DMS 273 (cell line): ENCODE results near the gene STK16.

ENCODE experiments used
- DNase-seq: peaks from one replicate; lab custom pipeline; 2025; ENCODE audit not compliant: unreplicated experiment; lab: John Stamatoyannopoulos, UW

STK16 gene

GRCh38 chr2:219268294-219268693 lies 23.0 kb downstream of the STK16 start:
- no peak for DNase-seq

DNA sequence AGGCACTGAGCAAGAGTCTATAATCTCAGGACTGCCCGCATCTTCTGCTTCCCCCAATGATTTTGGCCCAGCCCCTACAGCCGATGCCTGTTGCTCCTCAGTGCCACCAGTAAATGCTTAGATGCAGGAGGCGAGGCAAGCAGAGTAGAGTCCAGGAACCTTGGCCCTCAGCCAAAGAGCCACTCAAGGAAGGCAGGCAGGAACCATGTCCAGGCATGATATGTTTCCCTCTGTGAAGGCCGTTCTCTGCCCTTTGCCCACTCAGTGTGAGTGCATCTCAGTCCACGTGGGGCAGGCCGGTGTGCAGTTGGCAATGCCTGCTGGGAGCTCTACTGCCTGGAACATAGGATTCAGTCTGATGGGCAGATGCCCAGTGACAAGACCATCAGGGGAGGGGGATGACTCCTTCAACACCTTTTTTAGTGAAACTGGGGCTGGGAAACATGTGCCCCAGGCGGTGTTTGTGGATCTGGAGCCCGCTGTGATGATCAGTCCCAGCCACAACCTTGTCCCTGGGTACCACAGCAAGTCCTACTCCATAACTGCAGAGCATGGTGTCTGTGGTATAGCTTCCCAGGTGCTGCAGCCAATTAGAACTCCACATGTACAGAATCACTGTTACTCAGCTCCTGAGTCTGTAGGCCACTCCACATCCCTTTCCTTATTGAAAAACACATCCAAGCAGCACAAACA lies 24.2 kb downstream of the STK16 start:
- DNase-seq: peak; percentile 29

GRCh38 chr2:219270055-219270372 lies 24.7 kb downstream of the STK16 start:
- DNase-seq: no peak

- DNase-seq: no peak
Measured at GRCh38 chr2:219271021-219271420, 25.7 kb downstream of the STK16 start.

- no peak for DNase-seq
Measured at GRCh38 chr2:219272356-219272755, 27.1 kb downstream of the STK16 start.

- DNase-seq: no peak
Measured at GRCh38 chr2:219272995-219273394, 27.7 kb downstream of the STK16 start.

GRCh38 chr2:219273937-219274336 lies 28.7 kb downstream of the STK16 start:
- no peak for DNase-seq

- DNase-seq: peak; percentile 60
Measured at GRCh38 chr2:219274361-219274921, 29.2 kb downstream of the STK16 start.

DNA sequence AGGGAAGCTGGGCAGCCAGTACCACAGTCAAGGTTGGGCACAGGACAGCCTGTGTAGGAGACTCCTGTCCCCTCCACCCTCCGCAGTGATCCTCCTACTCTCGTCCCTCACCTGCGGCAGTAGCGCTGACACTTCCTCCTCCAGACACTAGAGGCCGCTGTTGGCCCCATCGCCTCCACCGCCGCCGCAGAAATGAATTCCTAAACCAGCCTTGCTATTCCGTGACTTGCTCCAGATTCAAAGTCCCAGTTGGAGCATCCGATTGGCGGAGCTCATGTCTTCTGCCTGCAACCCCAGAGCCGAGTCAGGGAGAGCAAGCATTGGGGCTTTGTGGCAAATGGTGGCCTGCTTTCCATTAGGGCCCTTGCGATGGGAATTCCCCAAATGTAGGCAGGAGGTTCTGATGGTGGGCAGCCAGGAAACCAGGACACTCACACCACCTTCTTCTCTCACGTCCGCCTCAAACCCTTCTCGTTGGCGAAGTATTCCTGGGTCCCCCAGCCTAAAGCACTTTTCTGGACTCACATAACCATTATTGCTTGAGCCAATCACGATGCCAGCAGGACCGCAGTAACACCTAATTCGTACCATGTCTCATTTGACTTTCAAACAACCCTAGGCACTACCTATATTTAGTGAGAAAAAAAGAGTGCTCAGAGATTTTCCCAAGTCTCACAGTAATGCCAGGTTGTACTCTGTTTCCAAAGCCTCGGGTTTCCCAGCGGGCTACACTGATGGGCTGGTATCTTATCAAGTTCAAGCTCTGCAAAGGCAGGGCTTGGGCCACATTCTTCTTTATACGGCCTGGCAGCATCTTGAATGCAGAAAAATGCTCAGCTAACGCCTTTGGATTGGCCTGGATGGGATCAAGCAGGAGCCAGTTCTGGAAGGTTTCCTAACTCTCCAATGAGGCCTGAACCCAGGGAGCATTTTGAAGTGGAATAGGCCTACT lies 32.7 kb downstream of the STK16 start:
- DNase-seq: peak; percentile 88

DNA sequence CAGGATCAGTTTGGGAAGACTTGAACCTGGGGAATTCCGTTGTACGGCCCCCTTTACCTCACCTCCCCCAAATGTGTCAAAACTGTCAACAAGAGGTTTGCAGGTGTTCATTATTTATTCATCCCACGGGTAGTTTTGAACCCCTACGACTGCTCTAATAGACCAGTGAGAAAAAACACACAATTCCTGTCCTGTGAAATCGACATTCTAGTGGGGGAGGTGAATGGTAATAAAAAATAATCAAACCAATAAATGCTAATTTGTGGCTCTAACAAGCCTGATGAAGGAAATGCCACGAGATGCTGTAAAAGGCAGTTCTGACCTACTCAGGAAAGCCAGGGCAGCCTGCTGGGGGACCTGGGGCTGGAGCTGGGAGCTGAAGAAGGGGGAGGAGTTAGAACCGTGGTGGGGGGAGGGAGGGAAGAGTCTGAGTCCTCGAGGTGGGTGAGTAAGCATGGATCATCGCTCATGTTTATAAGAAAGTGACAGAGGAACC lies 33.4 kb downstream of the STK16 start:
- no peak for DNase-seq

- DNase-seq: peak; percentile 99
Measured at GRCh38 chr2:219279151-219279915, 34.1 kb downstream of the STK16 start, which contains the start of gene DNAJB2. Gene DNAJB2 (plus strand): TSS chr2:219279366. CDS start chr2:219279834, 468 bp downstream.

DNA sequence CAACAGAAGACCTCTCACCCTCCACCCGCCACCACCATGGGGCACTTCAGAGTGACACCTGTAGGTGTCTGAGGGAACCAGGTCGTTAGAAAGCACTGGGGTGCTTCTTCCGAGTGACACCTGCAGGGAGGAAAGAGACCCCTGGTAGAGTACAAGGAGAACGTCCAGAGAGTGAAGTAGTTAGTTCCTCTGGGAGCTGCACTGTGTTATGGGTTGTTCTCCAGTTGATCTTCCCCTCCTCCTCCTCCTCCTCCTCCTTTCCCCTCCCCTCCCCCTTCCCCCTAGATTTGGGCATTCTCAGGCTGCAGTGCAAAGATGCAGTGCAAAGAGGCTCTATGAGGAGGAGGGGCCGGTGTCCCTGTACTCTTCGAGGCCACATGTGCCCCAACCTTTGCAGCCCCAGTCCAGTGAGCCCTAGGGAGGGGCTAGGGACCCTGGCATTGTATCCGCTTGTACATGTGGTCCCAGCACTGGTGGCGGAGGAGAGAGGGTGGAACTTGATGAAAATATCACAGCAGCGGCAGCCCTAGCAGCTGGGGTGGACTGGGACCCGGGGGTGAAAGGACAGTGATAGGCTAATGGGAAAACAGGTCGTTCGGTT lies 34.7 kb downstream of the STK16 start:
- DNase-seq: no peak

- DNase-seq: no peak
Measured at GRCh38 chr2:219280651-219281050, 35.4 kb downstream of the STK16 start.

- DNase-seq: no peak
Measured at GRCh38 chr2:219281588-219281987, 36.3 kb downstream of the STK16 start.

- peak; percentile 58 for DNase-seq
Measured at GRCh38 chr2:219282375-219282774, 37.1 kb downstream of the STK16 start.

GRCh38 chr2:219282943-219283581 lies 37.8 kb downstream of the STK16 start:
- DNase-seq: no peak

GRCh38 chr2:219284501-219285372 lies 39.5 kb downstream of the STK16 start:
- DNase-seq: no peak

- no peak for DNase-seq
Measured at GRCh38 chr2:219285373-219285735, 40.1 kb downstream of the STK16 start.

- DNase-seq: peak; percentile 90
Measured at GRCh38 chr2:219285894-219286425, 40.7 kb downstream of the STK16 start.
